ENCODE data around the gene PHGDH. TPM values are rescaled to one million over a fixed set of nuclear protein-coding genes. Genes with fewer than 3 reads are reported as not detected.

Gene PHGDH
- total RNA-seq, 1 donor from 2014 or later = 280 TPM

DNA sequence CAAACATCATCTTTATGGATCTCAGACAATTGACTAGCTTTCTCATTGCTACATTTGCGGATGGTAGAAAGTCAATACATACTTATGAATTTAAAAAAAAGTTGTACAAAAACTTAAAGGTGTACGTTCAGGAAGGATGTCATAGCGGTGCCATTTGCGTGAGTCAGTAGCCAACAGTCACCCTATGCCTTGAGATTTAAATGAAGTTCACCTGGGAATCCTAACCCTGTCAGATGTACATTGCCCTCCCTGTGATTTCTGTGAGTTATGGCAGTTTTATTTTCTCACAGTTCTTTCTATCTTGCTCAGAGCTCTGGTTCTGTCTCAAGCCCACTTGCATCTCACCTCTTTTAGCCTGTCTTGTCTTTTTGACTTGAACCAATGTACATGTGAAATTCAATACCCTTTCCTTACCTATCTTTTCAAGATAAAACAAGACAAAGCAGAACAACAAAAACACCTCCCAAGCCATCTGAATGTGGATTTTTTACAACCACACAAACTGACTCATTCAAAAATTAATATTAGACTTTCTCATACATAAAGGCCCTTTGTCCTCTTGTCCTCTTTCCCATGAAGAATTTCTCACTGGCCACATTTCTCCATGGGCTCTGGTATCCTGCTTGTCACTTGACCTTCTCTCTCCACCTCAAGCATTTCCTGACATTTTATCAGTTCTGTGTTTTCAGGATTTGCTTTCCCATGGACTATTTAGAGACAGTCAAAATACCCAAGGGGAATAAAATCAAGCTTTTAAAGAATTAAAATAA lies 38.4 kb upstream of the PHGDH start:
- TF ChIP-seq, protein P1, sequence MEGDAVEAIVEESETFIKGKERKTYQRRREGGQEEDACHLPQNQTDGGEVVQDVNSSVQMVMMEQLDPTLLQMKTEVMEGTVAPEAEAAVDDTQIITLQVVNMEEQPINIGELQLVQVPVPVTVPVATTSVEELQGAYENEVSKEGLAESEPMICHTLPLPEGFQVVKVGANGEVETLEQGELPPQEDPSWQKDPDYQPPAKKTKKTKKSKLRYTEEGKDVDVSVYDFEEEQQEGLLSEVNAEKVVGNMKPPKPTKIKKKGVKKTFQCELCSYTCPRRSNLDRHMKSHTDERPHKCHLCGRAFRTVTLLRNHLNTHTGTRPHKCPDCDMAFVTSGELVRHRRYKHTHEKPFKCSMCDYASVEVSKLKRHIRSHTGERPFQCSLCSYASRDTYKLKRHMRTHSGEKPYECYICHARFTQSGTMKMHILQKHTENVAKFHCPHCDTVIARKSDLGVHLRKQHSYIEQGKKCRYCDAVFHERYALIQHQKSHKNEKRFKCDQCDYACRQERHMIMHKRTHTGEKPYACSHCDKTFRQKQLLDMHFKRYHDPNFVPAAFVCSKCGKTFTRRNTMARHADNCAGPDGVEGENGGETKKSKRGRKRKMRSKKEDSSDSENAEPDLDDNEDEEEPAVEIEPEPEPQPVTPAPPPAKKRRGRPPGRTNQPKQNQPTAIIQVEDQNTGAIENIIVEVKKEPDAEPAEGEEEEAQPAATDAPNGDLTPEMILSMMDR (IDR thresholded peaks at IDR 0.05; ENCODE audit: partially characterized antibody, unreplicated experiment) = no peak
- H3K4me1 Mint-ChIP-seq (ENCODE audit: low read depth, unreplicated experiment) = no peaks in the 10 kb centered on the region
- H3K27ac Mint-ChIP-seq (ENCODE audit: unreplicated experiment) = no peak overlapping the region
- DNase-seq = no peak
- no peak overlapping the region for H3K4me3 Mint-ChIP-seq (ENCODE audit: unreplicated experiment)
- peaks cover 2% of the 10 kb centered on the region for H3K9me3 Mint-ChIP-seq (ENCODE audit: unreplicated experiment)
- H3K36me3 Mint-ChIP-seq (ENCODE audit: unreplicated experiment) = peaks cover 5% of the 10 kb centered on the region
- H3K27me3 Mint-ChIP-seq (ENCODE audit: unreplicated experiment) = no peaks in the 10 kb centered on the region

DNA sequence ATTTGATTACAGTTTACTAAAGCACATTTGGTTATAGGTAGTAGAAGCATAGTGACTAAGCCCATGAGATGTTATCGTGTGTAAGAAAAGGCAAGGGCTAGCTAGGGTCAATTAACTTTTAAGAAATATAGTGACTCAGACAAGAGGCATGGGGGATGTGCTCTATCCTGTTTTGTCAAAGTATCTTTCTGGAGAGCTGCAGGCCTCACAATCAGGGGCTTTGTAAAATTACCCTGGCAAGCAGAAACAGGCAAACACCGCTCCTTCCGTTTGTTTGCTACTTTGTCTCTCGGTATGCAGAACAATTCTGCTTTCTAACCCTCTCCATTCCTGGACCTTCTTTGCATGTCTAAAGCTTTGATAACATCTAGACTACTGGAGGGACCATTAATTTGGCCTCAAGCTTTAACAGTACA lies 37.6 kb upstream of the PHGDH start:
- Mint-ChIP-seq H3K4me3 (ENCODE audit: unreplicated experiment) (no peak overlapping the region), H3K27ac (ENCODE audit: unreplicated experiment) (no peak overlapping the region), H3K36me3 (ENCODE audit: unreplicated experiment) (peaks cover 5% of the 10 kb centered on the region), H3K9me3 (ENCODE audit: unreplicated experiment) (peaks cover 2% of the 10 kb centered on the region), H3K27me3 (ENCODE audit: unreplicated experiment) (no peaks in the 10 kb centered on the region), H3K4me1 (ENCODE audit: low read depth, unreplicated experiment) (no peaks in the 10 kb centered on the region)
- no peak for DNase-seq
- TF ChIP-seq, protein P1 (IDR thresholded peaks at IDR 0.05; ENCODE audit: partially characterized antibody, unreplicated experiment) = no peak

DNA sequence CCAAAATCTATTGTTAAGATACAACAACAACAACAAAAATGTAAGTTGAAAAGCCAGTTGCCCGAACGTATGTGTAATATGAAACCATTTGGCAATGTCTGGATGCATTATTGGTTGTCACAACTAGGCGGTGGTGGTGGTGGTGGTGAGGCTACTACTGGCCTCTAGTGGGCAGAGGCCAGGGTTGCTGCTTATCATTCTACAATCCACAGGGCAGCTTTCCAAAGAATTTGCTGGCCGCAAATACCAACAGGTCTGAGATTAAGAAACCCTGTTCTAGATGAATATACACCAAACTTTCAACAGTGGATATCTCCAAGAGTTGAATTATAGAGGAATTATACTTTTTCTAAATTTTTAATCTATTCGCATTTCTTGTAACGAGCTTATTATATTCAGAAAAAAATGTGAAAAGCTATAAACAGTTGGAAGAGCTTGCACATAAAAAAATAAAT lies 36.9 kb upstream of the PHGDH start:
- H3K4me3 Mint-ChIP-seq (ENCODE audit: unreplicated experiment) = peak overlapping the region; percentile 86
- TF ChIP-seq, protein P1 (IDR thresholded peaks at IDR 0.05; ENCODE audit: partially characterized antibody, unreplicated experiment) = peak; percentile 20
- H3K36me3 Mint-ChIP-seq (ENCODE audit: unreplicated experiment) = peaks cover 3% of the 10 kb centered on the region
- H3K4me1 Mint-ChIP-seq (ENCODE audit: low read depth, unreplicated experiment) = no peaks in the 10 kb centered on the region
- H3K27me3 Mint-ChIP-seq (ENCODE audit: unreplicated experiment) = no peaks in the 10 kb centered on the region
- no peak overlapping the region for H3K27ac Mint-ChIP-seq (ENCODE audit: unreplicated experiment)
- H3K9me3 Mint-ChIP-seq (ENCODE audit: unreplicated experiment) = peaks cover 2% of the 10 kb centered on the region
- peak; percentile 41 for DNase-seq

GRCh38 chr1:119675349-119676345 lies 36.1 kb upstream of the PHGDH start:
- TF ChIP-seq, protein P1 (IDR thresholded peaks at IDR 0.05; ENCODE audit: partially characterized antibody, unreplicated experiment) = peak; percentile 83
- H3K4me1 Mint-ChIP-seq (ENCODE audit: low read depth, unreplicated experiment) = no peaks in the 10 kb centered on the region
- H3K9me3 Mint-ChIP-seq (ENCODE audit: unreplicated experiment) = peaks cover 2% of the 10 kb centered on the region
- no peak overlapping the region for H3K27ac Mint-ChIP-seq (ENCODE audit: unreplicated experiment)
- peak; percentile 76 for DNase-seq
- no peaks in the 10 kb centered on the region for H3K36me3 Mint-ChIP-seq (ENCODE audit: unreplicated experiment)
- H3K27me3 Mint-ChIP-seq (ENCODE audit: unreplicated experiment) = no peaks in the 10 kb centered on the region
- peak overlapping the region; percentile 86 for H3K4me3 Mint-ChIP-seq (ENCODE audit: unreplicated experiment)

Data from glutamatergic neuron (in vitro differentiated cells).